Endodermal cell (in vitro differentiated cells): ENCODE measurements around the gene THUMPD2. TPM values are rescaled to one million over a fixed set of nuclear protein-coding genes. Genes with fewer than 3 reads are reported as not detected.

ENCODE experiments used
- DNase-seq: peaks from one replicate; pipeline ENCODE4 v3.0.0-alpha.2; 2017
- H3K27ac ChIP-seq: 2 replicates; pipeline ENCODE4 v1.5.1; 2013; ENCODE audit warnings: mild to moderate bottlenecking, low read depth, low read length, moderate library complexity
- H3K27me3 ChIP-seq: 2 replicates; pipeline ENCODE4 v1.6.1; 2013; ENCODE audit warnings: mild to moderate bottlenecking, low read length, moderate library complexity; ENCODE audit not compliant: insufficient read depth, control insufficient read depth, poor library complexity, severe bottlenecking
- H3K36me3 ChIP-seq: 2 replicates; pipeline ENCODE4 v1.7.0; 2013; ENCODE audit warnings: mild to moderate bottlenecking, low read length, moderate library complexity; ENCODE audit not compliant: control insufficient read depth, insufficient read depth
- H3K4me1 ChIP-seq: one replicate; pipeline ENCODE4 v1.7.0; 2013; ENCODE audit warnings: low read length; ENCODE audit not compliant: control insufficient read depth, insufficient read depth
- H3K4me3 ChIP-seq: 2 replicates; pipeline ENCODE4 v1.5.1; 2013; ENCODE audit warnings: mild to moderate bottlenecking, low read length, moderate library complexity
- H3K9ac ChIP-seq: 2 replicates; pipeline ENCODE4 v1.6.1; 2013; ENCODE audit warnings: mild to moderate bottlenecking, low read length, moderate library complexity; ENCODE audit not compliant: poor library complexity, severe bottlenecking; ENCODE audit errors: extremely low read depth
- H3K9me3 ChIP-seq: 2 replicates; pipeline ENCODE4 v1.6.1; 2013; ENCODE audit warnings: mild to moderate bottlenecking, low read length, moderate library complexity; ENCODE audit not compliant: control insufficient read depth
- H3K27ac Mint-ChIP-seq: 2 replicates; pipeline ENCODE4 v1.8.0; 2020; ENCODE audit warnings: mixed read lengths
- H3K27me3 Mint-ChIP-seq: 2 replicates; pipeline ENCODE4 v1.8.0; 2021; ENCODE audit warnings: mild to moderate bottlenecking, mixed read lengths; ENCODE audit not compliant: insufficient read depth
- H3K36me3 Mint-ChIP-seq: 2 replicates; pipeline ENCODE4 v1.8.0; 2020; ENCODE audit warnings: low read depth, mixed read lengths
- H3K4me1 Mint-ChIP-seq: 2 replicates; pipeline ENCODE4 v1.8.0; 2020; ENCODE audit warnings: mixed read lengths
- H3K4me3 Mint-ChIP-seq: 2 replicates; pipeline ENCODE4 v1.8.0; 2020; ENCODE audit warnings: mild to moderate bottlenecking, moderate library complexity, mixed read lengths
- H3K9me3 Mint-ChIP-seq: 2 replicates; pipeline ENCODE4 v1.8.0; 2020; ENCODE audit warnings: mild to moderate bottlenecking, mixed read lengths
- WGBS, 2 experiments: methylation state at CpG; one replicate each; pipeline versions ENCODE4 v1.1.5 to v1.1.7; 2013; ENCODE audit warnings: missing lambda C conversion rate in 2 of 2, mixed read lengths in 1 of 2; ENCODE audit not compliant: insufficient coverage in 1 of 2, insufficient read length in 1 of 2; 5-methylcytosine and 5-hydroxymethylcytosine counted together
- total RNA-seq, 2 donors: library from RNA; stranded (reverse); fragmentation: NEBNext Ultra II Directional in 1 of 2; extraction: Animal tissue kit (Norgen Biotek cat#: 25700) in 1 of 2; gene quantifications; 2 replicates in 1 of 2; 3 replicates in 1 of 2; pipeline ENCODE4 v1.2.1, GENCODE V29; 2021
- TF ChIP-seq, protein P1 (sequence below): fragments of 200-600 bp; sonication (generic); conservative IDR thresholded peaks from 2 replicates; pipeline ENCODE4 v1.5.0; 2021; ENCODE audit warnings: antibody characterized with exemption, mild to moderate bottlenecking

THUMPD2 gene
- total RNA-seq, 2 donors from 2014 or later, result 11.3 to 13.6 TPM

DNA sequence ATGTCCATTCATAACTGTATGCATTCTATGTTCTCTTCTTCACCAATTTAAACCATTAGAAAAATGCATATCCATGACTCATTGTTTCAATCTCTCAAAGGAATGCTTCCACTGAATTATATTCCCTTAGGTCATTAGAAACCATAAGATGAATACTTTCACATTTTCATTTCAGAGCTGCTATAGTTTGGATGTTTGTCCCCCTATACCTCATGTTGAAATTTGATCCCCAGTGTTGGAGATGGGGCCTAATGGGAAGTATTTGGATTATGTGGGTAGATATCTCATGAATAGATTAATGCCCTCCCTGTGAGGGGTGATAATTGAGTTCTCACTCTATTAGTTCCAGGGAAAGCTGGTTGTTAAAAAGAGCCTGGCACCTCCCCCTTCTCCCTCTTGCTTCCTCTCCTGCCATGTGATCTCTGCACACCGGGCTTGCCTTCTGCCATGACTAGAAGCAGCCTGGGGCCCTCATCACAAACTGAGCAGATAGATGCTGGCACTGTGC lies 35.7 kb downstream of the THUMPD2 start:
- Mint-ChIP-seq H3K27ac (peak overlapping the region; percentile 72), H3K27me3 (no peaks in the 10 kb centered on the region), H3K4me1 (peaks cover 42% of the 10 kb centered on the region), H3K36me3 (peaks cover 26% of the 10 kb centered on the region), H3K9me3 (no peaks in the 10 kb centered on the region), H3K4me3 (peak overlapping the region; percentile 29)
- Histone ChIP-seq H3K9ac (no peak overlapping the region), H3K4me1 (peaks cover 16% of the 10 kb centered on the region), H3K27me3 (no peaks in the 10 kb centered on the region), H3K9me3 (no peaks in the 10 kb centered on the region), H3K27ac (peak overlapping the region; percentile 3), H3K36me3 (peaks cover 39% of the 10 kb centered on the region), H3K4me3 (no peak overlapping the region)
- TF ChIP-seq, protein P1, sequence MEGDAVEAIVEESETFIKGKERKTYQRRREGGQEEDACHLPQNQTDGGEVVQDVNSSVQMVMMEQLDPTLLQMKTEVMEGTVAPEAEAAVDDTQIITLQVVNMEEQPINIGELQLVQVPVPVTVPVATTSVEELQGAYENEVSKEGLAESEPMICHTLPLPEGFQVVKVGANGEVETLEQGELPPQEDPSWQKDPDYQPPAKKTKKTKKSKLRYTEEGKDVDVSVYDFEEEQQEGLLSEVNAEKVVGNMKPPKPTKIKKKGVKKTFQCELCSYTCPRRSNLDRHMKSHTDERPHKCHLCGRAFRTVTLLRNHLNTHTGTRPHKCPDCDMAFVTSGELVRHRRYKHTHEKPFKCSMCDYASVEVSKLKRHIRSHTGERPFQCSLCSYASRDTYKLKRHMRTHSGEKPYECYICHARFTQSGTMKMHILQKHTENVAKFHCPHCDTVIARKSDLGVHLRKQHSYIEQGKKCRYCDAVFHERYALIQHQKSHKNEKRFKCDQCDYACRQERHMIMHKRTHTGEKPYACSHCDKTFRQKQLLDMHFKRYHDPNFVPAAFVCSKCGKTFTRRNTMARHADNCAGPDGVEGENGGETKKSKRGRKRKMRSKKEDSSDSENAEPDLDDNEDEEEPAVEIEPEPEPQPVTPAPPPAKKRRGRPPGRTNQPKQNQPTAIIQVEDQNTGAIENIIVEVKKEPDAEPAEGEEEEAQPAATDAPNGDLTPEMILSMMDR, result no peak
- DNase-seq, result peak; percentile 76
- 27 to 50% methylated on average over 1 of the region's 1 CpG for WGBS, 2 experiments

DNA sequence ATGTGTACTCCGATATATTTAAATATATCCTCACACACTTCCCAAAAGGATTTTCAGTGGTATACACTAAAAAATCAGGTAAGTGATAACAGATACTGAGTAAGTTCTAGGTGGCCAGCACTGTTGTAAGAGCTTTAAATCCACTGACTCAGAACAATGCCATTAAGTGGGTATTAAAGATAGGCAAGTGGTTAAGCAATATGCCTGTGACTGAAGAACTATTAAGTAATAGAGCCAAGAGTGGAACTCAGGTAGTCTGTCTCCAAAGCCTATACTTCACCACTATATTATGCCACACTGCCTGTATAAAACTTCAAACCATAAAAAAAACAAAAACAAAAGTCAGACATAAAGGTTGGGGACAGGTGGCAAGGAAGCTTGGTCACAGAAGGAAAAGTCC lies 37.2 kb downstream of the THUMPD2 start:
- H3K27ac ChIP-seq, result no peak overlapping the region
- no peaks in the 10 kb centered on the region for H3K27me3 ChIP-seq
- Mint-ChIP-seq H3K4me3 (no peak overlapping the region), H3K27ac (no peak overlapping the region), H3K36me3 (peaks cover 27% of the 10 kb centered on the region), H3K9me3 (no peaks in the 10 kb centered on the region), H3K4me1 (peaks cover 51% of the 10 kb centered on the region), H3K27me3 (no peaks in the 10 kb centered on the region)
- H3K4me1 ChIP-seq, result peaks cover 16% of the 10 kb centered on the region
- TF ChIP-seq, protein P1, result no peak
- no peak for DNase-seq
- peaks cover 39% of the 10 kb centered on the region for H3K36me3 ChIP-seq
- no peak overlapping the region for H3K4me3 ChIP-seq
- no peaks in the 10 kb centered on the region for H3K9me3 ChIP-seq
- 83% methylated on average over 1 of the region's 1 CpG; no CpG with 5 or more reads in 1 of the 2 experiments for WGBS, 2 experiments
- no peak overlapping the region for H3K9ac ChIP-seq

DNA sequence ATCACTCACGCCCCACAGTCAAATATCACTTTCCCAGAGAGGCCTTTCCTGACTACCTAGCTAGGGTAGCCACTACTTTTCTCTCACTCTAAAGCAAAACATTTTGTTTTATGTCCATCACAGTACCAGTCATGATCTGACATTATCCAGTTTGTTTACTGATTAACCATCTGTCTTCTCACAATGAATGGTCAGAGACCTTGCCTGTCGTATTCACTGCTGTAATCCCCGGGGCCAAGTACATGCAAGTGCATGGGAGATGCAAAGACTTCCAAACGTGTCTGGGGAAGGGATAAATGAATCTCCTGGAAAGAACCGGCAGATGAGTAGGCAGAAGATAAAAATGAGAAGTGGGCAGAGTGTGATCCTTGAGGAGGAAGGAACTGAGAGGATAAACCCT lies 39.7 kb downstream of the THUMPD2 start:
- H3K36me3 ChIP-seq, result peaks cover 50% of the 10 kb centered on the region
- Mint-ChIP-seq H3K4me1 (peaks cover 46% of the 10 kb centered on the region), H3K27ac (no peak overlapping the region), H3K27me3 (no peaks in the 10 kb centered on the region), H3K9me3 (no peaks in the 10 kb centered on the region), H3K4me3 (no peak overlapping the region), H3K36me3 (peaks cover 32% of the 10 kb centered on the region)
- no peak for DNase-seq
- WGBS, 2 experiments, result 85 to 93% methylated on average over 5 of the region's 5 CpGs
- no peaks in the 10 kb centered on the region for H3K9me3 ChIP-seq
- no peaks in the 10 kb centered on the region for H3K27me3 ChIP-seq
- TF ChIP-seq, protein P1, result no peak
- no peak overlapping the region for H3K4me3 ChIP-seq
- no peak overlapping the region for H3K27ac ChIP-seq
- peaks cover 15% of the 10 kb centered on the region for H3K4me1 ChIP-seq
- H3K9ac ChIP-seq, result no peak overlapping the region
